GM13977 (cell line): ENCODE data around the gene PRKCZ.

Experiments
- DNase-seq: peaks from one replicate; pipeline ENCODE4 v3.0.0; 2012; ENCODE audit warnings: low spot score
- in situ Hi-C: fragments of 300-500 bp; cut with MboI; formaldehyde crosslinking; loops from one replicate; pipeline ENCODE4 v1.12.0; 2022; ENCODE audit warnings: low sequenced_read_pairs, low pct_unique_long_range_greater_than_20kb, mixed read lengths, inconsistent platforms; ENCODE audit not compliant: unreplicated experiment
- TF ChIP-seq, protein P1 (sequence below): IDR thresholded peaks from 2 replicates; pipeline ENCODE4 v1.5.1; 2012; ENCODE audit warnings: mild to moderate bottlenecking, control low read depth; ENCODE audit not compliant: insufficient read depth; ENCODE audit errors: extremely low read depth, missing control alignments

Gene PRKCZ

DNA sequence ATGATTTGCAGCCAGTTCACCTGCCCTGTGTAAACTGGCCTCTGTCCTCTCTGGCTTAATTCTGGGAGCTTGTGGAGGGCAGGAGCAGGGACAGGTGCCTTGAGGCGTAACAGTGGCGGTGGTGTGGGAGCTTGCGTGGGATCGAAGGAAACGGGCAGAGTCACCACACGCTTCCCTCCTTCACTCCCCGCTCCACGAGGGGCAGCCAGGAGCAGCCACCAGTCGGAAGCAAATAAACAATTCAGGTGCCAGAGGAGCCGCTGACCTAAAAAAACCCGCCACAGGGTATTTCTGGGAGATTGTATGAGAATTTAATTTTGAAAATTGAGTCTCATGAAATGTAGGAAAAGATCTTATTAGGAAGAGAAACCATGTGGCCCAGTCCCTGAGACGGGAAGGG lies 118.3 kb downstream of the PRKCZ start:
- in situ Hi-C loops: no loop called here
- DNase-seq: no peak
- TF ChIP-seq, protein P1, sequence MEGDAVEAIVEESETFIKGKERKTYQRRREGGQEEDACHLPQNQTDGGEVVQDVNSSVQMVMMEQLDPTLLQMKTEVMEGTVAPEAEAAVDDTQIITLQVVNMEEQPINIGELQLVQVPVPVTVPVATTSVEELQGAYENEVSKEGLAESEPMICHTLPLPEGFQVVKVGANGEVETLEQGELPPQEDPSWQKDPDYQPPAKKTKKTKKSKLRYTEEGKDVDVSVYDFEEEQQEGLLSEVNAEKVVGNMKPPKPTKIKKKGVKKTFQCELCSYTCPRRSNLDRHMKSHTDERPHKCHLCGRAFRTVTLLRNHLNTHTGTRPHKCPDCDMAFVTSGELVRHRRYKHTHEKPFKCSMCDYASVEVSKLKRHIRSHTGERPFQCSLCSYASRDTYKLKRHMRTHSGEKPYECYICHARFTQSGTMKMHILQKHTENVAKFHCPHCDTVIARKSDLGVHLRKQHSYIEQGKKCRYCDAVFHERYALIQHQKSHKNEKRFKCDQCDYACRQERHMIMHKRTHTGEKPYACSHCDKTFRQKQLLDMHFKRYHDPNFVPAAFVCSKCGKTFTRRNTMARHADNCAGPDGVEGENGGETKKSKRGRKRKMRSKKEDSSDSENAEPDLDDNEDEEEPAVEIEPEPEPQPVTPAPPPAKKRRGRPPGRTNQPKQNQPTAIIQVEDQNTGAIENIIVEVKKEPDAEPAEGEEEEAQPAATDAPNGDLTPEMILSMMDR: no peak

DNA sequence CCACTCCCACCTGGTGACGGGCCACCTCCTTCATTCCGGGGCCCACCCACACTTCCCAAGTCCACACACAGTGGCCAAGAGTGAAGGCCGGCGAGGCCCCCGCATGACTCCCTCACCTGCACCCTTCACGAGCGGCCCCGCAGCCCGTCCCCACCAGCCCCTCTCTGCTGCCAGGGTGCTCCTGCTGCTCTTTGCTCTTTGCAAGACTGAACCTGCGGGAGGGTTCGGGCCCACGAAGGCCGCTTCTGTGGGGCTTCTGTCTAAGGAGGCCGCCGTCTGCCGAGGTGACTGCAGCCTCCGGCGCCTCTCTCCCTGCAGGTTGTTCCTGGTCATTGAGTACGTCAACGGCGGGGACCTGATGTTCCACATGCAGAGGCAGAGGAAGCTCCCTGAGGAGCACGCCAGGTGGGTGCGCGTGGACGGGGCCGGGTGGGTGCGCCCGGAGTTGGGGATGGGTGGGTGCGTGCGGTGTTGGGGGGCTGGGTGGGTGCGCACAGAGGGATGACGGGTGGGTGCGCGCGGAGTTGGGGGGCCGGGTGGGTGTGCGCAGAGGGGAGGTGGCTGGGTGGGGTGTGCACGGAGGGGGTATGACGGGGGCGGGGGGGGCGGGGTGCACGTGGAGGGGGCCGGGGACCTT lies 119.1 kb downstream of the PRKCZ start:
- TF ChIP-seq, protein P1: no peak

DNA sequence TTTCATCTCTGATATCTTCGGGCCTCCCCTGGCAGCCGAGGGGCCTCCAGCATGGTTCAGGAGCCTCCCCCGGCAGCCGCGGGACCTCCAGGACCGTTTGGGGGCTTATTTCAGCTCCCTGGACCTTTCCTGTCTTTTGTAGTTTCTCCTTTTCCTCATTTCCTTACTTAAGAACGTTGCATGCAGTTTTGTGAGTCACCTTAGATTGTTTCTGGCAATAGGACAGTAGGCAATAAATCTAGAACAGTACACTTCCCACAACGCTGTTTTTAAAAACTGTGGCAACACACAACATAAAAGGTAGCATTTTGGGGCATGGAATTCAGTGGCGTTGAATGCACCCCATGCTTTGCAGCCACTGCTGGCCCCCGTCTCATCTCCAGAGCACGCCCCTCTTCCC lies 120.0 kb downstream of the PRKCZ start:
- TF ChIP-seq, protein P1: no peak
- in situ Hi-C loops: no loop called here
- DNase-seq: no peak

More for the DNA sequence above, 119.1 kb downstream of the PRKCZ start:
- no peak for DNase-seq
- in situ Hi-C loops: no loop called here

DNA sequence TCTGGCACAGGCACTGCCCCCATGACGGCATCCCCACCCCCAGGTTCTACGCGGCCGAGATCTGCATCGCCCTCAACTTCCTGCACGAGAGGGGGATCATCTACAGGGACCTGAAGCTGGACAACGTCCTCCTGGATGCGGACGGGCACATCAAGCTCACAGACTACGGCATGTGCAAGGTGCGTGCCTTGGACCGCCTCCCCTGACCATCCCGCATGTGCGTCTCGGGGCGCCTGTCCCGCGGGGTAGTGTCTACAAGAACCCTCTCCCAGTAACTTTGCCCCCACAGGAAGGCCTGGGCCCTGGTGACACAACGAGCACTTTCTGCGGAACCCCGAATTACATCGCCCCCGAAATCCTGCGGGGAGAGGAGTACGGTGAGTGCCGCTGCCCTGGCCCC lies 121.8 kb downstream of the PRKCZ start:
- TF ChIP-seq, protein P1: no peak
- DNase-seq: no peak
- in situ Hi-C loops: no loop called here

DNA sequence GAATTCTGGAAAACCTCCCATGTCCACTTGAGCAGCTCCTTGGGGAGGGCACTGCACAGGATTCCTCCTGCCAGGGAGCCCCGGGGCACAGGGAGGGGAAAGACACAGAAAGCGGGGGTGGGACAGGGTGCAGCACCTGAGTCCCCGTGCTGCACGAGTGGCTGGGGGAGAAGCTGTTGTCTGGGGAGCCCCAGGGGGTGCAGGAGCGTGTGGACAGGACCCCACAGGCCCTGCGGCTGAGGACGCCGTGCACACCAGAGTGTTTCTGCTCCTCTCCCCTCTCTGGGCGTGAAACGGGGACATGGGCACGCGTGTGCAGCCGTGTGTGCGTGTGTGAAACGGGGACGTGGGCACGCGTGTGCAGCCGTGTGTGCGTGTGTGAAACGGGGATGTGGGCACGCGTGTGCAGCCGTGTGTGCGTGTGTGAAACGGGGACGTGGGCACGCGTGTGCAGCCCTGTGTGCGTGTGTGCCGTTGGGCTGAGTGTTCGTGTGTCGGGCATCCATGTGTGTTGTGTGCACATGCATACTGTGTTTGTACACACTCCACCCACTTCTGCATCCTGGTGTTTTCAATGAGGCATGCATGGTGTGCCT lies 122.4 kb downstream of the PRKCZ start:
- in situ Hi-C loops: no loop called here
- TF ChIP-seq, protein P1: no peak
- DNase-seq: no peak

DNA sequence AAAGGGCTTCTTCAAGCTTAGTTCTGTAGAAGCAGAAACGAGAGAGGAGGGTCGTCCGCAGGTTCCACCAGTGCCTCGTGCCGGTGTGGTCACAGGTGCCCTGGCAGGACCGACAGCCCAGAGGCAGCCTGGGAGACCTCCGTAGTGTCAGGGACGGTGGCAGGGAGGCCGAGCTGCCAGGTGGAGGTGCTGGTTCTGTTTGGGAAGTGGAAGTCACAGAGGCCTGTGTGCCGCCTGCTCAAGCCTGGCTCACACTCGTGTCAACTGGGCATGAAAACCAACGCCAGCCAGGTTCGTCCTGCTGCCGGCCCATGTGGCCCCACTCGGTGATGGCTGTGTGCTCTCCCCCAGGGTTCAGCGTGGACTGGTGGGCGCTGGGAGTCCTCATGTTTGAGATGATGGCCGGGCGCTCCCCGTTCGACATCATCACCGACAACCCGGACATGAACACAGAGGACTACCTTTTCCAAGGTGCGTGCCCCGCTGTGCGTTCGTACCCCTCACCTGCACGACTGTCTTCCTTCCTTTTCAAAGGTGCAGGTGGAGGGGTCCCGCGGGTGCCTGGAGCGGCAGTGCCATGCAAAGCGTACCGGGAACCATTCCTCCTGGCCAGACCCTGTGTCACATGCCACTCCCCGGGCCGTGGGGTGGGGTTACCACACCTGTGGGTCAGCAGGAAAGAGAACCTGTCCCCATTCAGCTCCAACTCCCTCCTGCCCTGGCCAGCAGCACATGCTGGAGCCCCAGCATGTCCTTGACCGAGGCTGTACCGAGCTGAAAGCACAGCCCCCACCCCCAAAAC lies 123.5 kb downstream of the PRKCZ start:
- in situ Hi-C loops: no loop called here
- no peak for DNase-seq
- TF ChIP-seq, protein P1: no peak
